Measurements from ENCODE around the gene NR2C2AP.
"Not testable (repeated sequence)": the region's sequence is repeated elsewhere in the genome, so short reads cannot be mapped to it uniquely, and the experiment has no call there.

Gene NR2C2AP

GRCh38 chr19:19179548-19180441, 23.4 kb downstream of the NR2C2AP start:
- DNase-seq: no peak

GRCh38 chr19:19176950-19177349, 26.3 kb downstream of the NR2C2AP start:
- no peak for DNase-seq

DNA sequence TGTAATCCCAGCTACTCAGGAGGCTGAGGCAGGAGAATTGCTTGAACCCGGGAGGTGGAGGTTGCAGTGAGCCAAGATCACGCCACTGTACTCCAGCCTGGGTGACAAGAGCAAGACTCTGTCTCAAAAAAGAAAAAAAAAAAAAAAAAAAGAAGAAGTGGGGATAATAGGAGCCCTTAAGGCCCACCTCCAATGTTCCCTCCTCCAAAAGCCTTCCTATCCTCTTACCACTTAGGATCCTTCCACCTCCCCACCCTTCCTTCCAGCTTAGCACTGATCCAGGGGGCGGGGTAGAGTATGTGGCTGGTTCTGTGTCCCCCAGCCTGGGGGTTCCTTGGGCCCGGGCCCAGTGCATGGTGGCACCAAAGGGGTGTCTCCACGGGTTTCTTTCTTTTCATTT, 30.0 kb downstream of the NR2C2AP start:
- DNase-seq: not testable (repeated sequence)

DNA sequence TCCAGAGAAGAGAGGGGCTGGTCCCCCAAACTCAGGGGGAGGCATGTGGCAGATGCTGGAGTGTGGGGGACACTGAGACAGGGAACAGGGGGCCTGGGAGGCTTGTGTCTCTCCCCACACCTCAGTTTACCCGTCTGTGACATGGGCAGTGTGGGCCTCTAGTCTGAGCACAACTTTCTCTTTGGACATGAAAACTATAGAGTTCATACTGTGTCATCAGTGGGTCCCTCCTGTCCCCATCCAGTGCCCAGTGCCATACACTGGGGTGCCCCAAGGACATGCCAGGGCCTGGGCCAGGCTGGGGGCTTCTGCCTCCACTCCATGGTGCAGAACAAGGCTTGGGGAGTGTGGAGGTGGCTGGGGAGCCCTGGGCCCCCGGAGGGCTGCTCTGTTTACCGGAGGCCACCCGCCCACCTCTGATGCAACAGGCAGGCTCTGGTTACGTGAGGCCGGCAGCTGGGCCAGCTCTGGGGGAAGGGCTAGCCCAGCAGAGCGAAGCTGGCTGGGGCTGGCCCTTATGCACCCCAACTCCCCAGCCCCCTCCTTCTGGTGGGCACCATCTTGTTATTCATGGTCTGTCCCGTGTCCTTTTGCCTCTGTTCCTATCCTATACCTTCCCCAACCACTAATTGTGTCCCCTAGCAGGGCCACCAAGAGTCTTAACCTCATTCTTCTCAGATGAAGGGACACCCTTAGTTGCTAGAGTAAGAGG, 31.2 kb downstream of the NR2C2AP start:
- no peak for DNase-seq

DNA sequence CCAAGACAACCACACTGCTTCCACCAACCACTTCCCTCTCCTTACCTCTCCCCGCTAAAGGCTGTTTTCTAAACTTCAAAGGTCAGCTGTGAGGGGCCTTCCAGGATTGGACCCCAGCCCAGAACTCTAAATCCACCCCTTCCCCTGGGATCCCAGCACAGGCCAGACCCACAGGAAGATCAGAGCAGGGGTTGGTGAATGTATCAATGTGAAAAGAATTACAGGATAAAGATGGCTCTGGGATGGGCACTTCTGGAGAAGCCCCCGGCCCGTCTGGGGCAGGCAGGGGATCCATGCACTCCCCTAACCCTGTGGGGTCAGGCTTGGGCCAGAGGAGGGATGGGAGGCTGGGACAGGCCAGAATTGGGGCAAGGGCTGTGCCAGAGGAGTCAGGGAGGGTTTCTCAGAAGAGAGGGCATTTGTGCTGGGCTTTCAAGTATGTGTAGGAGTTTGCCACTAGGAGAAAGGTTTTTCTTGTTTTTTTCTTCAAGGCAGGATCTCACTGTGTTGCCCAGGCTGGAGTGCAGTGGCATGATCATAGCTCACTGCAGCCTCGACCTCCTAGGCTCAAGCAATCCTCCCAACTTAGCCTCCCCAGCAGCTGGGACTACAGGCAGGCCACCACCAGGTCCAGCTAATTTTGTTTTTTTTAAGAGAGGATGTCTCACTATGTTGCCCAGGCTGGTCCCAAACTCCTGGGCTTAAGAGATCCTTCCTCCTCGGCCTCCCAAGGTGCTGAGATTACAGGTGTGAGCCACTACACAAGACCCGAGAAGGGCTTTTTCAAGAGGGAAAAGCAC, 32.1 kb downstream of the NR2C2AP start:
- DNase-seq: no peak

DNA sequence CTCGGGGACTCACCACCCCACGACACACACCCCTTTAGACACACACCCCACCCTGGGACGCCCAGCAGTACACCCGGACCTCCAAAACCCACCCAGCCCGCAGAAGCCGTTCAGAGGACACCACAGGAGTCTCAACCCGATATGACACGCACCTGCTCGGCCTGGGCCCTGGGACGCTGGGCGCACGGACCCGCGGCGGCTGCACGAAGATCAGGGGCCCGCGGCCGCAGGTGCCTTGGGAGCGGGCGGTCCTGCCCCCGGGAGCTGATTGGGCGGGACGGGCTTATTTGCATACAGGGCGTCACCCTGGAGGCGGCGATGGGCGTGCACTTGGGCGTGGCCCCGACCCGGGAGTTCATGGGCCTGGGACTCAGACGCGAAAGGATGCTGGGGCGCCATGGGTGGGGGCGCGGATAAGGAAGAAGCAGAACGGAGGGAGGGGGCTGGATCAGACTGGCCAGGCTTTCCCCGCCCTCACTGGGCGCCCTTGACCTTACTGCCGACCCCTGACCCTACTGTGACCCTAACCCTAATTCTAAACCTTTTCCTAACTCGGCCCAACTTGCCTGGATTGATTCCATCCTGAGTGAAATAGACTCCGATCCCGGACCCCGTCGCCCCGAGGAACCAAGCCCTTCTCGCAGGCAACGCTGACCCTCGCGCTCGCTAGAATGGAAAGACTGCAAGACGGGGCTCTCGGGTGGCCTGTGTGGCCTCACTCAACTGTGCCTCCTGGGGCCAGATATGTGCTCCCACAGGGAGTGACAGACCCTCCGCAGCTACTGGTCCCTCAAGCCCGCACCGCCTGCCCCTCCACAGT, 33.0 kb downstream of the NR2C2AP start, which contains the start of gene MEF2B:
TSS of gene MEF2B (minus strand) at position 211 of the 820 bp plus-strand sequence. CDS start 19,528 bp downstream, outside the sequence.
- DNase-seq: peak; percentile 91

DNA sequence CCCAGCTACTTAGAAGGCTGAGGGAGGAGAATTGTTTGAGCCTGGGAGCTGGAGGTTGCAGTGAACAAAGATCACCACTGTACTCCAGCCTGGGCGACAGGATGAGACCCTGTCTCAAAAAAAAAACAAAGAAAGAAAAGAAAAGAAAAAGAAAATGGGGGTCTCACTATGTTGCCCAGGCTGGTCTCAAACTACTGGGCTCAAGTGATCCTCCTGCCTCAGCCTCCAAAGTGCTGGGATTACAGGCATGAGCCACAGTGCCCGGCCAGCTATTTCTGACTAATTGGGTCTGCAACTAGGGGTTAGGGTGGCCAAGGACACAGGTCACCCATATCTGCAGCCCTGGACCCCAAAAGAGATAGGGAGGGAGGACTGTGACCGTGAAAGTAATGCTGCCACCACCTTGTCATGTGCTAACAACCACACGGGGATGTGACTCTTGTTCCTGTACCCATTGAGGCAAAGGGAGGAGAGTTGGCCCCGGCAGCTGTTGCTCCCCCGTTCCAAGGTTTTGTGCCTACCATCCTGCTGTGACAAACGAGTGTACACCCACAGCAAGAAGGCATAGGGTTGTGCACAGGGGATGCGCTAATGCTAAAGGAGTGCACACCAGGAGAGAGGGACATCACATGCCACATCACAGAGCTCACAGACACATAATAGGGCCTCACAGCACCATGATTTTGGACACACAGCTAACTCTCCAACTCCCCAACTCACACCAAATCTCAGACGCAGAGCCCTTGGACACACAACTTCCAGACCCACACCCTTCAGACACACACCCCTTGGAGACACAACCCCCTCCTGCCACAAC, 33.8 kb downstream of the NR2C2AP start:
- DNase-seq: no peak

GRCh38 chr19:19167612-19168011, 35.6 kb downstream of the NR2C2AP start:
- no peak for DNase-seq

- no peak for DNase-seq
These were observed 37.8 kb downstream of the NR2C2AP start for GRCh38 chr19:19165396-19165795.

GRCh38 chr19:19162495-19162894, 40.7 kb downstream of the NR2C2AP start:
- no peak for DNase-seq

DNA sequence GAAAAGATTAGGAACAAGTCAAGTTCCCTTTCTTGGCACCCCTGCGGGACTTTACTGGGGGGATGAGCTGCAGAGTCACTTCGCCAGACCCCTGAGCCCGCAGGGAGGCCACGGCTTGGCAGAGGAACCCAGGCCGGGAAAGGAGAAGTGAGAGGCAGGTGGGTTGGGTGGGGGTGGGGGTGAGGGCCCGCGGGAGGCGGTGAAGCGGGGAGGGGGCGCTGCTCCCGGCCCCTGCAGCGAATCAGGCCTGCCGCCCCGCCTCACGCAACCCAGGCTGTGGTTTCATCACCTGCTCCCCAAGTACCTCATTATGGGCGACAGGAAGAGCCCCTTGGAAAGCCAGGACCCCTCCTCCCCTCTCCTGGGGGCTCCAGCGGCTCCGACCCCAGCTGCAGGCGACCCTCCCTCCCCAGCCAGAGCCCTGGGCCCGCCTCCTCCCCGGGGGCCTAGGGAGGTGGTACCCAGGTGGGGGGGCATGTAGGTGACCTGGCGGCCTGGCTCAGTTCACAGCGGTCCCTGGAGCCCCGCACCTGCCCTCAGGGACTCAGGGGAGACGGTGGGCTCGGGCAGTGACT, 42.7 kb downstream of the NR2C2AP start:
- no peak for DNase-seq

DNA sequence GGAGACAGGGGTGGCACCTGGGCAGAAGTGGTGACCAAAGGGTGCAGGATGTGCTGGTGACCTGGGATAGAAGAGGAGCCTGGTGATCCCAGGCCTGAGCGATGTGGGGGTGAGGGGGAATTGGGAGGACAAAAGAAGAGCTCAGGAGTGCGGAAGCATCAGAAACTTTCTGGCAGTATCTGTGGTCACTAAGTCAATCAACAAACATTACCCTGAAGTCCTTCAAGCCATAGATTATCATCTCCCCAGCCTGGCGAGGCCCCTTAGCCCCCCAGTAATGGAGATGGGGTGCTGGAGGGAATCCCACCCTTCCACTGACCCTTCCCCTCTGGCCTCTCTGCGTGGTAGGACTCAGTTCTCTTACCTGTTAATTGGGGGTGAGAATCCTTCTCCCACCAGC, 43.7 kb downstream of the NR2C2AP start:
- DNase-seq: no peak

DNA sequence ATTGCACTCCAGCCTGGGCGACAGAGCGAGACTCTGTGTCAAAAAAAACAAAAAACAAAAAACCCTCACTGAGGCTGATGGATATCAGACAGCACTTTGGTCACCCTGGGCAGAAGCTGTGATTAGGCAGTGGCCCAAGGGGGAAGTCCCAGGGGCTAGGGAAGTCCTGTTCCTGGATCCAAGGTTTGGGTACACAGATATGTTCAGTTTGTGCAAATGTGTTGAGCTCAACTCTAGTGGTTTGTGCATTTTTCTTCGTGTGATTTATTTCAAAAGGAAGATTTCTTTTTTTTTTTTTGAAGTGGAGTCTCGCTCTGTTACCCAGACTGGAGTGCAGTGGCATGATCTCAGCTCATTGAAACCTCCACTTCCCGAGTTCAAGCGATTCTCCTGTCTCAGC, 45.4 kb downstream of the NR2C2AP start:
- no peak for DNase-seq

- no peak for DNase-seq
These were observed 47.6 kb downstream of the NR2C2AP start for GRCh38 chr19:19155495-19156219.

DNA sequence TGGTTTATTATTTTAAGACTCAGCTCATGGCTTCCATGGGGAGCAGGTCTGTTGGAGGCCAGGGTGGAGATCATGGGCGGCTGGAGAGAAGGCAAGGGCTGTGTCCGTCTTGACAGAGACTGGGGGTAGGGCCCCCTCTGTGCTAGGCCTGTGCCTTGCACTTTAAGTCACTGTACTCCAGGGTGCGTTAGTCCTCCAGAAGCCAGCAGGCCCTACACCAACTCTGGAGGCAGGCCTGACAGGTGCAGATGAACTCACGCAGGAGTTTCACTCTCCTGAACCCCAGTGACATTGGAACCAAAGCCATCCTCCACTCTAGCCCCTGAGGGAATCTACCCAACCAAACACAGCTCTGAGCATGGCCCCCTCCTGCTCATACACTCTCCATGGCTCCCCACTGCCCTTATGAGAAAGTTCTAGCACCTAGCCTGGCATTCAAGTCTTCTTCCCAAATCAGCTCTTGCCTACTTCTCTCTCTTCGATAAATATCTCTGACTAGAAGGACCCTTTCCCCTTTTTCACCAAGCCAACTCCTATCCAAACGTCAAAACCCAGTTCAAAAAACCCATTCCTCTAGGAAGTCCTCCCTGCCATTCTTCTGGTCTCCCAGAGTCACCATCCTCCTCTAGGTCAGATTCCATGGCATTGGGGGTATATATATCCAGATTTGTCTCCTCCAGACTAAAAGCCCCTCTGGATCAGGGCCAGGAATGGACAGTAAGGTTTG, 48.3 kb downstream of the NR2C2AP start:
- DNase-seq: no peak

DNA sequence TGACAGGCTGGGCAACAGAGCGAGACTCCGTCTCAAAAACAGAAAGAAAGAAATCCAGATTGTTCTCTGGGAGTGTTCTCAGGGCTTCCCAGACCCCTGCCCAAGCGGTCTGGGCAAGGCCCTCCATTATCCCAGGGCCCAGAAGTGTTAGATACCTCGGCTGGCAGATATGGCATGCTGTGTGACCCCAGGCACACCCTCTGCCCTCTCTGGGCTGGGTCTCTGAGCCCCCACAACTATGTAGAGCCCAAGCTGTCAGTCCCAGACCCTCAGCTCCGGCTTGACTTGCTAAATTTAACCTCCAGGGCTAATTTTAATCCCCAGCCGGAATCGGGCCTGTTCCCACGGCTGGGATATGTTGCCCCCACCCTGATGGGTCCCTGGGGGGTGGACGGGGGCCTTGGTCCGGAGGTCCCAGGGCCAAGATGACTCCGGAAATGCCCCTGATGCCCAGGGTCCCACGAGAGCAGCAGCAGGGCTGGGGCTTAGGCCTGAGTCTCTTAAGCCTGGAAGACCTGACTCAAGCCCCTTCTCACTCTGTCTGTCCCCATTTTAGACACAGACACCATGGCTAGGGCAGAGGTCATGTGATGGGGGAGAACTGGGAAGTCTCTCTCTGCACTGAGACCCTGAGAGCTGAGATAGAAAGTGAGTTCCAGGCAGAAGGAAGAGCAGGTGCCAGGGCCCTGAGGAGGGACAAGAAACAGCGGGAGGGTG, 50.4 kb downstream of the NR2C2AP start:
- no peak for DNase-seq

GRCh38 chr19:19151418-19151817, 51.8 kb downstream of the NR2C2AP start:
- DNase-seq: no peak

Data from activated CD4-positive, alpha-beta T cell treated with anti-CD3 and anti-CD28 coated beads for 48 hours (primary cell).